Lung microvascular endothelial cell (primary cell): ENCODE results near the gene EPHA4. TPM values are rescaled to one million over a fixed set of nuclear protein-coding genes. Genes with fewer than 3 reads are reported as not detected.
"Not testable (repeated sequence)": the region's sequence is repeated elsewhere in the genome, so short reads cannot be mapped to it uniquely, and the experiment has no call there.

Experiments
- DNase-seq, 2 donors: peaks; one replicate each; pipeline versions ENCODE4 v3.0.0 to v3.0.0-alpha.2; 2010; ENCODE audit warnings: low read depth in 2 of 2
- total RNA-seq: library from RNA; depleted of rRNA; stranded (reverse); fragments of >200 nt; gene quantifications from 2 replicates; pipeline ENCODE4 v1.2.1, GENCODE V29; 2014

The EPHA4 gene
- total RNA-seq, 1 donor from 2014 or later = 0.60 TPM

DNA sequence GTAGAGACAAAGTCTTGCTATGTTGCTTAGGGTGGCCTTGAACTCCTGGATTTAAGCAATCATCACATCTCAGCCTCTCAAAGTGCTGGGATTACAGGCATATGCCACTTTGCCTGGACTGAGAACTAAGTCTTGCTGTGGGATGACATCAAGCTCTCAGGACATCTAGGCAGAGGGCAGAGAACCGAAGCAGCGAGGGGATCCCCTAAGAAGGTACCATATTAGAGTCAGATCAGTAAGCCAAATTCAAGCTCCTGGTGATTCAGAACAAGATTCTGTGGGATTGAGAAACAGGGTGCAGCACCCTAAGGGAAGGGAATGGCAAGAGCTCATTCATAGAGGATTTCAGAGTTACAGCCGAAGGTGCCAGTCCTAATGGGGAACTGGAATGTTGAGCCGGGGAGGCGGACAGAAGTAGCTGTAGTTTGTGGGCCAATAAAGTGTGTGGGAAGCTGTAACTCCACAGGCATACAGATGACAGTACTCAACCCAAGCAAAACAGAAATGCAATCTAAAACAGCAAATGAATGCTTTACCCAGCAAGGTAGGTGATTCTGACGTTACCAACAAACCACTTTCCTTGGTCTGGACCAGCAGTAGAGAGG, 30.9 kb downstream of the EPHA4 start:
- DNase-seq = no peak

DNA sequence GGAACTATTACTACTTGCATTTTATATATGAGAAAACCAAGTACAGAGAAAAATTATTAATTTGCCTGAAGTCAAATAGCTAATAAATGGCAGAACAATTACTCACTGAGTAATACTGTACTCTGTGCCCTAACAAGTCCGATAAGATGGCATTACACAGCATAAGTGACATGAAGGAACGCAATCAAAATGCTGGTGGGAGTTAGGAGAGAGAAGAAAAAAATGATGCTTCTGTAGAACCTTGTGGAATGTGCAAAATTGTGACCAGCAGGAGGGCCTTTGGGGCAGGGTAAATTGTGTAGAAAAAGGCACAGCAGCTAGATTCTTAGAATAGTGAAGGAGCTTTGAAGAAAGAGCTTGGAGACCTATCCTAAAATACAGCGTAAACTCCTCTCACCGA, 32.9 kb downstream of the EPHA4 start:
- DNase-seq = no peak

DNA sequence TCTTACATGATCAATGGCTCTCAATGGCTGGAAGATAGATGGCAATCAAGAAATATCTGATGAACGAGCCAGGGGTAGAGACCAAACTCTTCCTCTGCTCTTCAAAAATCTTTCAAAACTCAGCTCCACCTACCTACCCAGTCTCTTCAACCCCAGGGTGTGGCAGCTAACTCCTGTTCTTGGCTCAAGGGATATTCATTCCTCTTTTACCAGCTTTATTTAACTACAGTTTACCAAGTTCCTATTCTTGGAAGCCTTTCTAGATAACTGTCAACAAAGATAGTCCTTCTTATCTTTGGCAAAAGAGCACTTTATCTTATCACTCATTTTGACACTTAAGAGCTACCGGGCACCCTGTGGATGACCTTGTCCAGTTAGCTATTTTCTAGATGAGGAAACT, 36.3 kb downstream of the EPHA4 start:
- no peak for DNase-seq

DNA sequence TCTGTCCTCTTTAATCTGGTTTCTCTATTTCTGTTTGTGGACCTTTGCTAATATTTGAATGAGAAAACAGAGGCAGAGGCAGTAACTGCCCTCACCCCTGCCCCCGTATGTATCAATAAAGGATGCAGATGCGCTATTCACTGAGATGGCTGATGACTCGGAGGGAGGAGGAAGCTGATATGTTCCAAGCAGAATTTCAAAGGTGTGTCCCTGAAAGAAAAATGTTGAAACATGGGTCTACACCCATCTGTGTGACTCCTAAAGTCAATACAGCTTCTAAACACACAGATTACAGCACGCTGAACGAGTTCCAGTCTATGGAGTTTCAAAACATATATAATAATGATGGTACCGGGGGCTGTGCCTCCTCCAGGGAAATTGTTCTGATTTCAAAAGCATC, 38.8 kb downstream of the EPHA4 start:
- peak in 1 of 2 donors; percentile 49 for DNase-seq

DNA sequence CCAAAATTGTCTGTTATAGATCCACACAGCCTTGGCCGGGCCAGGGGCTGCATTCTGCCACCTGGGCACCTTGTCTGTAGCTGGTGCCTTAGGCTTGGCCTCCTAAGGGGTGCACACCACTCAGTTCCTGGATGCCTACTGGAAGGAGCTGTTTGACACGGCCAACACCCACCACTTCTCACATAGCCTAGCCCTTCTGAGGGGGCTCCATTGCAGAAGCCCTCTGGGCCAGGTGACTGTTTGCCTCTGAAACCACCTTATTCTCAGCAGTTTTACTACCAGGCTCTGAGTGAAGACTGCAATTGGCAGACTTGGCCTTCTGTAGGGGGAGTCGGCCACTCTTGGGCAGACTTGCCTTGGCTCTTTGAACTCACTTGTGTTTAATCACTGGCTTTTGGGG, 39.5 kb downstream of the EPHA4 start:
- no peak for DNase-seq

DNA sequence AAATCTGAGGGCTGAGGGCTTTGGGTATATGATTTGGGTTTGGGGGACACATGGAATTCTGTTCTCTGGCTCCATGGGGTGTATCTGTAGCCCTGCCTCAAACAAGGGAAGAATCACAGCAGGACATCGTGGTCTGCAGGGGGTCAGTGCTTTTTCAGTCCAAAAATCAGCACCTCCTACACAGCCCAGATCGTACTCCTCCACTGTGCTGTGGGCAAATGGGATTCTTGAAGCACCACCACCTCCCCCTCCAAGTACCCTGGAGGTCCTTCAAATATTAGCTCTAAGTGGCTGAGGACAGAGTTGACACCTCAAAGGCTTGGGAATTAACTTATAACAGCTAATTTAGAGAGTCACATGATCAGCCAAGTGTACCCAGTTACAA, 41.5 kb downstream of the EPHA4 start:
- DNase-seq = peak in 1 of 2 donors; percentile 13

DNA sequence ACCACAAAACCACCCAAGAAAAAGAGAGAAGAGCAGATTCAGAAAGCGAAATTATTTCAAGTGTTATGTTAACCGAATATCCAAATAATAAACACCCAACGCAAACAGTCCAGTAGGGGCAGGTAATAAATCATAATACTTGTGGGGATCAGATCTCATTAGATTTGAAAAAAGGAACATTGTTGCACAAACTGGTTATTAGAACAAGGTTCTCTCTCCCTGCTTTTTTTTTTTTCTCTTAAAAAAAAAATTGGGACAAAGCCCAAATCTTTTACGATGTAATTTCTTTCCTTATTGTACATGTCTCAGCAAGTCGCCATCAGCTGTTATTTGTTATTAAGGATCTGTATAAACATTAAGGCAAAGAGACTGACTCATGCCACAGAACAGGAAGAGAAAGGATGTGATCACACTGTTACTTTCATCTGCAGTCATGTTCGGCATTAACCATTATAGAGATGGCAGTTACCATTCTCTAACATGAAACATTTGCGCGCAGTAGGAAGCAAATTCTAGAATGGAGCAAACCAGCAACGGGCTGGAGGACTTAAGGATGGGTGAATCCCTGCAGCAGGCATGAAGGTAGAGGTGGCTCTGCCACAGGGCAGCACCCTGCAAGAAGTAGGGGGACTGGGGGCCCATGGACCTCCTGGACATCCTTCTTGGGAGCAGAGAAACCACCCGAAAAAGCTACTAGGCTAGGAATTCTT, 42.0 kb downstream of the EPHA4 start:
- peak in 1 of 2 donors; percentile 92 for DNase-seq

DNA sequence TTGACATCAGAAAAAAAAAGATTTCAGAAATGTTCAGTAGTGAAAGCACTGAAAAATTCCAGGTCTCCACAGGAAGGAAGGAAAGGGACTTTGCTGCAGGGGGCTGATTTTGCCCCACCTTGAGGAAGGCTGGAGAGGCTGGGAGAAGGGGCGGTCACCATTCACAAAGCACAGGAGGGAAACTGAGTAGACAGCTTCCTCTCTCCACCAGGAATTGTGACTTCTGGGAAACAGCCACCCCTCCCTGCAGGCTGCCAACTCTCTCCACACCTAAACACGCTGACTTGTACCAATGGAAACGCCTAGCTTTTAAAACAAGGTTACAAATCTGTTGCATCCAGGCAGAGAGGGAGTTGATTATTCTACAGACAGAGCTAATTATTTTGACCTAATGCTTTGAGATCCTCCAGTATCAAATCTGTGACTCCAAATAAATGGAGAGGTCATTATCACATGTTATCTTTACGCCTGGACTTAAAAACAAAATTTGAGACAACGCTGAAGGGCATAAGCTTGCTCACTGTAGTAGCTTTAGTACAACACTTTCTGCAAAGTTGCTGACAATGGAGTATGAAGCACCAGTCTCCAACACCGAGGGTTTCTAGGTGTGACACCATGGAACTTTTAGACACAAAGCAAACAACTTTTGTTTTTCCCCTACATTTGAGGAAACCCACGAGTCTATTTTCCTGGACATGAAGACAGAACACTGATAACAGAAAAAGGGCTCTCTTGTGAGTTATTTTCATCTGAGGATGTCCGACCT, 42.7 kb downstream of the EPHA4 start:
- DNase-seq = peak in 1 of 2 donors; percentile 33

DNA sequence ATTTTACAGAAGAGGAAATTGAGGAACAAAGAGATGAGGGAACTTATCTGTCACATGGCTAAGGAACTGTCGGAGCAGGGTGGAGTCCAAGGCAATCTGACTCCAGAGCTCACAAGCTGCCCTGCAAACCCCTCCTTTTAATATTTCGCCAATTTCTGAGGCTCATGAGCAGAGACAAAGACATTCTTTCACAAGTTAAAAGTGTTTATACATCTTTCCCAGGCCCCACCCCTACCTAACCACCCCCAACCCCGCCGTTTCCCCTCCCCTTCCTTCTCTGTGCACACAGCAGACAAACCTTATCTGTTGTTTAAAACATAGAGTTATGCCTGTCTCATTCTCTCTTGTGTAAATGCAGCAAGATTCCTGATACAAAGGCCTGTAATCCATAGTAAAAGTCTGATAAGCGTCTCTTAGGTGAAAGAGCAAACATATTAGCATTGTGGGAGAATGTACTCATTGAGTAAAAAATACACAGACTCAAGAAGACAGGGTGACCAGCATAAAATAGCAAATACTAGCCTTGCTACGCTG, 44.3 kb downstream of the EPHA4 start:
- DNase-seq = peak in 1 of 2 donors; percentile 60

DNA sequence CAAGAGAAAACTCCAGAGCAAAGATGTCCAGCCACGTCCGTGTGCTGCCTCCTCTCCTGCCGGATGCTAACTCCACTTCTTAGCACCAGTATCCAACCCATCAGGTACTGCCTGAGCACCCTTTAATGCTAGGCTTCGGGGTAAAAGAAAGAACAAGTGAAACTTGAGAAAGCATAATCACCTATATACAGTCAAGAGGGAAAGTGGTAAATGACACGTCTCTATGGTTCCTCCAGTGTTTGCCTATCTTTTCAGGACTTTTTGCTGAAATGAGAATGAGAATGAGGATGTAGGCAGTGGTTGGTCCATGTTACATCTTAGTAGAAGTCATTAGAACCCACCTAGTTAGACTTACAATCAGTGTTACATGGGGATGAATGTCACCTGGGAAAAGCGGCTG, 47.9 kb downstream of the EPHA4 start:
- DNase-seq = no peak

DNA sequence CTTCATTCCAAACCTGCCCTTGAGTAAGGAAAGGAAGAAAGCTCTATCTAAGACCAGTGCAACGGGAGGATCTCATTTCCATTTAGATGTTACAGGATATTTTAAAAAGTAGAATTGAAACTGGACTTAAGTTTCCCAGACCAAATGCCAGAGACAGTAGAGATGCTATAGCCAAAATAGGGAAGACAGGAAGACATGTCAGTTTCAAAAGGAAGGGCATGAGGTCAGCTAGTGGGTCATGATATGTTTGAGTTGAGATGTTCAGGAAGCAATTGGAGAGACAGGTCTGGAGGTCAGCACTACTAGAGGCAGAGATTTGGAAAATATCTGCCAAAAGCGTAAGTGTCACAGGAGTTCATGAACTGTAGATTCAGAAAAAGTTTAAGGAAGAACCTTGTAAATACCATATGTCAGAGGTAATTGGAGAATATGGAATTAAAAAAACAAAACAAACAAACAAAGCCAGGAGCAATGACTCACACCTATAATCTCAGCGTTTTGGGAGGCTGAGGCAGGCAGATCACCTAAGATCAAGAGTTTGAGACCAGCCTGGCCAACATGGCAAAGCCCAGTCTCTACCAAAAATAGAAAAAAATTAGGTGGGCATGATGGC, 50.8 kb downstream of the EPHA4 start:
- DNase-seq = peak; percentile 10 to 16

DNA sequence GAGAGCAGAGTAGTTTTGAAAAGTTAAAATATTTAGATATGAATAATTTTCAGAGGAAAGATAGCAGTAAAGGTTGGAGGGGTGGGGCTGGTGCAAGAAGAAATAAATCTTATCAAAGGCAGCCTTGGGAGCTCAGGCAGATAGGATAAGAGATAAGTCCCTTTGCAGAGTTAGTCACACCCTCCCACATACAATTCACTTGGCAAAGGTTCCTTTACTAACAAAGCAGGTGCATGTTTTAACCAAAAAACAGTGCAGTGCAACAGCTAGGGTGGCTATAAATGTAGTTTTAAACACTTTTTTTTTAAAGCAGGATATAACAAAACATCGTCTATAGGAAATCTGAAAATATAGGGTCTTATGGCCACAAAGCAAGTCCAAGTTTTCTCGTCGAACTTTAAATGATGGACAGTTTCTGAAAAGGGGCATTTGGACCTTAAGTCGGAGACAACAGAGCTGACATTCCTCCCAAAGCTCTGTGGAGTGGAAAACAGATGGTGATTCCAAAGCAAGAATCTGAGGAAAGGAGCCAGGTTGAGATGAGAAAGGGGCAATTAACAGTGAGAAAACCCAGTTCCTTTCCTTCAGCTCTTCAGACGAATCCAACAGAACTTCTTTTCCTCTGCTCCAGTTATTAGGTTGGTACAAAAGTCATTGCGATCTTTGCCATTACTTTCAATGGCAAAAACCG, 53.0 kb downstream of the EPHA4 start:
- no peak for DNase-seq

DNA sequence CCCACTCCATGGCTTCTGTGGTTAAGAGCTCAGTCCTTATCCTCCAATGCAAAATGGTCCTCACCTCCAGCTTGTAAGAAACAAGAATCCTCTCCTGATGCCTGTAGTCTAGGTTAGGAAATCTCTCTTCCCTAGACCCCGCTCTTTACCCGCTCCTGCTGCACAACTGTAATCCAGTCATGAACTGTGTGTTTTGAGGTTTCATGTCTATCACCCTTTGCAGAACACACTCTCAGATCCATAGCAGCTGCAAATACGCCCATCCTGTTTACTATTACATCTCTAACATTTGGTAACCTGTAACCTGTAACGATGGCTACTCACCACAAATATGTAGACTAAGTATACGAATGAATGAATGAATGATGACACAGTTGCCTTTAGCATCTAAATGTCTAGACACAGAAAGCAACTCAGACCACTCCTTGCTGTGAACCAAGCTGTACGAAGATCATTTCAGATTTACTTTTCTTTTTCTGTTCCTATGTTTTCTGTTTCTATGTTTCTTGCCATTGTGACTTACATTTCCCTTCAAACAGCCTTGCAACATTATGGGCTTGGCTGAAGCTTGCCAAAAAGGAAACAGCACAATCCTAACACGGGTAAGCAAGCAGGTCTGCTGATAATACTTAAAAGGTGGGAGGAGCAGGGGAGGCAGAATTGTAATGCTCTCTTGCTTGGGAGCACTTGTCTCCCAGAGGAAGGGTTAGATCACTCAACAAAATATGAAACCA, 53.7 kb downstream of the EPHA4 start:
- peak in 1 of 2 donors; percentile 74 for DNase-seq

DNA sequence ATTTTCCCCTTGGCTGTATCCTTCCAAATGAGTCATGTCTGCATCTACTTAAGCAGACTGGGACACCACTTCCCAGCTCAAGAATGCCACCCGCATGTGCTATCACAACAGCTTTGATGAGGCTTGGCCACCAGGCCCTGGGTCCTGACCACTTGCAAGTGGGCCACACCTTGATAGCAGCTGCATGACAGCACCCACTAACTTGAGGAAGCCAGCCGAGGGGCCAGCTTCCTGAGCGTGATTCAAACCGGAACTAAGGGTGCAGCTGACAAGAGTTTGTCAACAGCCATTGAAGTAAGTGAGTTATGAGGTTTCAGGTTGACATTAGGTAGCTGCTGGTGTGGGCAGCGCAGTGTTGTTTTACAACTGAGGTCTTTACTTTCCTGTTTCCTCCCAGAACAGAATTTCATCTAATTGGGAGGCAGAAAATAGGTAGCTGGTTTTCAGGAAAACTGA, 54.4 kb downstream of the EPHA4 start:
- DNase-seq = peak in 1 of 2 donors; percentile 72

DNA sequence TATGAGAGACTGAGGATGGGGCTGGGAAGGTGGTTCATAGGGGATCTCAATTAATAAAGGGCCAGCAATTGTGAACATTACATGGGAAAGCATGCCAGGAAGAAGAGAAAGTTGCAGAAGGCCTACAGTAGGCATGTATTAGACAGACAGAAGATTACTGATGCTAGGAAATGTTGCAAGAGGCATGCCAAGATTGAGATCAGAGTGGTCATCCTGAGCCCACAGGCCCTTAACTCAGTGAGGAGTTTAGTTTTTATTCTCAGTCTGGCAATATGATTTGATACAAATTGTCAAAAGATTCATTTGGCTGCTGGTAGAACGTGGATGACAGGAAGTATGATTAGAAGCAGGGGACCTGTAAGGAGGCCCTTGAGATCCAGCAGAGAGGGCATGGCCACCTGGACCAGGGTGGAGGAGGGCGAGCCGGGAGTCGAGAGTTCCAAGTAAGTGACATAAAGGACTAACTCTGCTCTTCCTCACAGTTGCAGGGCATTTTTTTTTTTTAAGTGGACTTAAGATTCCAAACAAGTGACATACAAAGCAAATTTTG, 54.9 kb downstream of the EPHA4 start:
- DNase-seq = no peak

DNA sequence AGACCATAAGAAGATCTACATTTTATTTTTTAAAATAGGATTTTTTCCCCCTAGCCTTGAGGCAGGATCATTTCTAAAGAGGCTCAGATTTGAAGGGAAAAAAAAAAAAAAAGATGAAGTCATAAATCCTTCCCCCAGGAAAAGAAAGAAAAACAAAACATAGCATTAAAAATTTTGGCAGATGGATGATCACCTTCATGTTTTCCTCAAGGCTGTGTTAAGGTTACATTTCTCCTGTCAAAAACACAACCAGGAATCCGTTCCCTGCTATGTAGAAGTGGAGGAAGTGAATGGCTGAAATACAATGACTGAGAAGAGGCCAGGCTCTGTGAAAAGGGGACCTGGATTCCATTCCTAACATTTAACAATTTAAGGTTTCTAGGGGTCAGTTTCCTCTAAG, 56.2 kb downstream of the EPHA4 start:
- no peak for DNase-seq

DNA sequence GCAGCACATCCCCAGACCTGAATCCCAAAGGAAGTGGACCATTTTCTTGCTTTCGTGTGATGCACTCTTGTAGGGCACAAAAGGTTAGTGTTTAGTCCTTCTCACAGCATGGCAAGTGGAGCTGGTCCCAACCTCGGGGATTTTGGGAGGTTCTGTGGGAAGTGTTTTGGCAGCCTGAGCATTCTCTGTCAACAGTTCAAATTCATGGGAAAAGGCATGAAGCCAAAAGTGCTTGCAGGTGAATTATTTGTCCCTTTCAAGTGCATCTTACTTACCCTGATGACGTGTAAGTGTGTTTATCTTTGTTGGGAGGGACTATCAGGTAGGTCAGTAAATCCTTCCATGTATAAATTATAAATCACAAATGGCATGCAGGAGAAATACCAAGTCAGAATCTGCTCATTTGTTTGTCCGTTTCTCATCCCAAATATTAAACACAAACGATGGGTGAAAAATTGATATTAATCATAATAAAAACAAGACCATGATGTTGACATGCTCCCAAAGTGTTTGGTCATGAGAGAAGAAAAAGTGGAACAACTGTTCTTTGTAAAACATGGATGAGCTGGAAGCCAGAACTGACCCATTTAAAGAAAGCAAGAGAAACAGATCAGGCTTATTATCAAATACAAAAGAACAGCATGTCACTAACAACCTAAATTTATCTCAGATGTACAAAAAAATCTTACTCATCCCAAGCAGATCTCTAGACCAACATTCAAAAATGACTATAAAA, 57.6 kb downstream of the EPHA4 start:
- no peak for DNase-seq

DNA sequence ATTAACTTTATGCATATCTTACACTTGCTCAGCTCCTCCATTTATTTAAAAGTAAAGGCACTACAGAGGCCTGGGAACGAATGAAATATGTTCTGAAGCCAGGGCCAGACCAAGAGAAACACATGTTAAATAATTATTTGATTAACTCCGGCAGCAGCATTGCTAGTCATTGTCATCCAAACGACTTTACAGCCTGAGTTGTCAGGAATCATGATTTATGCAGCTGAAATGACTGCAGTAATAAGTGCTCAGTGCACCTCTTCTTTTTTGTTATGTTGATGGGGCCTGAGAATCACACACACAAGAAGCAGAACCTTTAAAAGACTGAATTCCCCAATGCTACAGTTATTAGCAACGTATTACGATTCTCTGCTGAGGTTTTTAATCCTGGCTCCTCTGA, 58.9 kb downstream of the EPHA4 start:
- DNase-seq = no peak

DNA sequence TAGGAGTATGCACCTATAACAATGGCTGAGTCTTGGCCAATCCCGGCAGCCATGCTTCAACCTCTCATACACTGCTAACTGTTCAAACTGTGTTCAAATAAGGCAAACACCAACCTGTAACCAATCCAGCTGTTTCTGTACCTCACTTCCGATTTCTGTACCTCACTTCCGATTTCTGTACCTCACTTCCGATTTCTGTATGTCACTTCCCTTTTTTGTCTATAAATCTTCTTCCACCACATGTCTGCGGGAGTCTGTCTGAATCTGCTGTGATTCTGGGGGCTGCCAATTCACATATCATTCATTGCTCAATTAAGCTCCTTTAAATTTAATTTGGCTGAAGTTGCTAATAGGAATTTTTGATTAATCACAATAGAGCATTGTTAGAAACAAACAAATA, 60.8 kb downstream of the EPHA4 start:
- DNase-seq = not testable (repeated sequence)

DNA sequence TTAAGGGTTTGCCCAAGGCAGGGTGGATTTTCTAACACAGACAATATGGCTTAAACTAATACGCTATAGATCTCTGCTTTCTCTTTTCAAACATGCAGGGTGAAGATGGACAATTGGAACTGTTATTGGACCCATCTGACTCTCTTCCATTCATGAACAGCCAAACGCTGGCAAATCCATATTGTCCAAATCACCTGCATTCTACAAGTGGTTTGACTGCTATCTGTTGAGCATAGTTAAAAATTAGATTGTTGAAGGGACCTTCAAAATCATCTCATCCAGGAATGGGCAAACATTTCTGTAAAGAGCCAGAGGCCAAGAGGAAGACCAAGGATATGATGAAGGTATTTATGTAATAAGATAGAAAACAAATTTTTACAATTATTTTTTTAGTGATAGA, 65.6 kb downstream of the EPHA4 start:
- no peak for DNase-seq
